Calu3 (cell line): ENCODE measurements around the gene GPR62. TPM values are rescaled to one million over a fixed set of nuclear protein-coding genes. Genes with fewer than 3 reads are reported as not detected.

Source experiments
- BruUV-seq: library from RNA; stranded (reverse); fragments of 400-500 nt; replicated peaks from 2 replicates; lab custom pipeline; 2021; lab: Mats Ljungman, UMichigan
- CTCF ChIA-PET: fragments of 300-600 bp; sonication (Branson Sonifier 250); formaldehyde crosslinking; loops from one replicate; lab custom pipeline; 2022; ENCODE audit warnings: antibody characterized with exemption; lab: Charles Lee
- DNase-seq: peaks from one replicate; pipeline ENCODE4 v3.0.0; 2022
- H3K27ac Mint-ChIP-seq: one replicate; pipeline ENCODE4 v1.8.0; 2022; ENCODE audit warnings: mixed read lengths; ENCODE audit not compliant: unreplicated experiment
- H3K27me3 Mint-ChIP-seq: one replicate; pipeline ENCODE4 v1.8.0; 2022; ENCODE audit warnings: mixed read lengths; ENCODE audit not compliant: unreplicated experiment
- H3K36me3 Mint-ChIP-seq: one replicate; pipeline ENCODE4 v1.8.0; 2022; ENCODE audit warnings: mild to moderate bottlenecking, moderate library complexity, mixed read lengths; ENCODE audit not compliant: insufficient read depth, unreplicated experiment
- H3K4me1 Mint-ChIP-seq: one replicate; pipeline ENCODE4 v1.8.0; 2022; ENCODE audit warnings: mild to moderate bottlenecking, low read depth, mixed read lengths; ENCODE audit not compliant: unreplicated experiment
- H3K4me3 Mint-ChIP-seq: one replicate; pipeline ENCODE4 v1.8.0; 2022; ENCODE audit warnings: mild to moderate bottlenecking, low read depth, moderate library complexity, mixed read lengths; ENCODE audit not compliant: unreplicated experiment
- H3K9me3 Mint-ChIP-seq: one replicate; pipeline ENCODE4 v1.8.0; 2022; ENCODE audit warnings: low read depth, mixed read lengths; ENCODE audit not compliant: unreplicated experiment
- intact Hi-C: fragments of 100-400 bp; cut with micrococcal nuclease; formaldehyde crosslinking; loops from one replicate; pipeline ENCODE4 v1.10.0; 2022; ENCODE audit not compliant: unreplicated experiment
- total RNA-seq: library from RNA; stranded (reverse); gene quantifications from 2 replicates; pipeline ENCODE4 v1.2.3, GENCODE V29; 2022
- TF ChIP-seq, protein P1 (sequence below): fragments of 200-600 bp; IDR thresholded peaks from one replicate; pipeline ENCODE4 v1.8.0; 2022; ENCODE audit warnings: antibody characterized with exemption; ENCODE audit not compliant: unreplicated experiment

Gene GPR62
- total RNA-seq, 1 experiment from 2014 or later, result not detected

DNA sequence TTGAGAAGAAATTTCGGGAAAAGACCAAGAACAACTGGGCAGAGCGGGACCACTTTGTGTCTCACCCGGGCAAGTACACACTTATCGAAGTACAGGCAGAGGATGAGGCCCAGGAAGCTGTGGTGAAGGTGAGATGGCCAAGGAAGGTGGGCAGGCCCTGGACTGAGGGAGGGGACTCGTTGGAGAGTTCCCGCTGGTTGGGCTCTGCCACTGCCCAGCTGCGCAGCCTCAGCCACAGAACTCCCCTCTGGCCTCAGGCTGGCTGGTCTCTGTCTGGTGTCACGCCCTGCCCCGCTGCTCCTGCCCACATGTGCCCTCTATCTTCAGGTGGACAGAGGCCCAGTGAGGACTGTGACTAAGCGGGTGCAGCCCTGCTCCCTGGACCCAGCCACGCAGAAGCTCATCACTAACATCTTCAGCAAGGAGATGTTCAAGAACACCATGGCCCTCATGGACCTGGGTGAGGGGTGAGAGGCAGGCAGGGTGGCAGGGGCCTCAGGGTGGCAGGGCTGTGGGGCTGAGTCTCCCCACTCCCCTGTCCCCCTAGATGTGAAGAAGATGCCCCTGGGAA, 10.6 kb upstream of the GPR62 start:
- BruUV-seq, result TSS peak; percentile 26
- intact Hi-C loops, result loop anchor here (5.0 kb wide), 1 partner anchor 113 kb away; the partner anchor contains the start of gene DUSP7
- no peak overlapping the region for H3K27ac Mint-ChIP-seq
- H3K4me3 Mint-ChIP-seq, result no peak overlapping the region
- H3K27me3 Mint-ChIP-seq, result no peaks in the 10 kb centered on the region
- peaks cover 28% of the 10 kb centered on the region for H3K36me3 Mint-ChIP-seq
- CTCF ChIA-PET, result interaction anchor here (0.9 kb wide), 1 partner anchor 323 kb away, joined by 3 read pairs; no protein-coding TSS in a partner anchor
- DNase-seq, result no peak
- H3K4me1 Mint-ChIP-seq, result peaks cover 15% of the 10 kb centered on the region
- TF ChIP-seq, protein P1, sequence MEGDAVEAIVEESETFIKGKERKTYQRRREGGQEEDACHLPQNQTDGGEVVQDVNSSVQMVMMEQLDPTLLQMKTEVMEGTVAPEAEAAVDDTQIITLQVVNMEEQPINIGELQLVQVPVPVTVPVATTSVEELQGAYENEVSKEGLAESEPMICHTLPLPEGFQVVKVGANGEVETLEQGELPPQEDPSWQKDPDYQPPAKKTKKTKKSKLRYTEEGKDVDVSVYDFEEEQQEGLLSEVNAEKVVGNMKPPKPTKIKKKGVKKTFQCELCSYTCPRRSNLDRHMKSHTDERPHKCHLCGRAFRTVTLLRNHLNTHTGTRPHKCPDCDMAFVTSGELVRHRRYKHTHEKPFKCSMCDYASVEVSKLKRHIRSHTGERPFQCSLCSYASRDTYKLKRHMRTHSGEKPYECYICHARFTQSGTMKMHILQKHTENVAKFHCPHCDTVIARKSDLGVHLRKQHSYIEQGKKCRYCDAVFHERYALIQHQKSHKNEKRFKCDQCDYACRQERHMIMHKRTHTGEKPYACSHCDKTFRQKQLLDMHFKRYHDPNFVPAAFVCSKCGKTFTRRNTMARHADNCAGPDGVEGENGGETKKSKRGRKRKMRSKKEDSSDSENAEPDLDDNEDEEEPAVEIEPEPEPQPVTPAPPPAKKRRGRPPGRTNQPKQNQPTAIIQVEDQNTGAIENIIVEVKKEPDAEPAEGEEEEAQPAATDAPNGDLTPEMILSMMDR, result no peak
- no peaks in the 10 kb centered on the region for H3K9me3 Mint-ChIP-seq

DNA sequence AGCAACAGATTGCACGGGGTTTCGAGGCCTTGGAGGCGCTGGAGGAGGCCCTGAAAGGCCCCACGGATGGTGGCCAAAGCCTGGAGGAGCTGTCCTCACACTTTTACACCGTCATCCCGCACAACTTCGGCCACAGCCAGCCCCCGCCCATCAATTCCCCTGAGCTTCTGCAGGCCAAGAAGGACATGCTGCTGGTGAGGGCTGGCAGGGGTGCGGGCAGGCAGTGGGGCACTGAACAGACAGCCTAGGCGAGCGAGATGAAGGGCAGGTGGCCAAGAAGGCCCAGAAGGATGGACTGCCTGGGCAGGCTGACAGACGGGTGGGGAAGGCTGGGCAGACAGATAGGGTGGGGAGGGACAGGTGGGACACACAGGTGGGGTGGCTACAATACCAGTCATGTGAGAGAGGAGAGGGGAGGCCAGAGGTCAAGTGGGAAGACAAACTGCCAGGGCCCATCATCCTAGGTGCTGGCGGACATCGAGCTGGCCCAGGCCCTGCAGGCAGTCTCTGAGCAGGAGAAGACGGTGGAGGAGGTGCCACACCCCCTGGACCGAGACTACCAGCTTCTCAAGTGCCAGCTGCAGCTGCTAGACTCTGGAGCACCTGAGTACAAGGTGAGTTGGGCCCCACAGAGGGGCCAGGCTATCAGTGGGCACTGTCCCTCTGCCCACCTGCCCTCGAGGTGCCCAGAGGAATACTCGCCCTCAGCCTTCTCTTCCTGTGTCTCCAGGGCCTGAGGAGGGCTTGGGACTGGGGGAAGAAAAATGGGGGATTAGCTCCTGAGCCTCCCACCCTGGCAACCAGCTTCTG, 9.9 kb upstream of the GPR62 start:
- BruUV-seq, result no TSS peak

DNA sequence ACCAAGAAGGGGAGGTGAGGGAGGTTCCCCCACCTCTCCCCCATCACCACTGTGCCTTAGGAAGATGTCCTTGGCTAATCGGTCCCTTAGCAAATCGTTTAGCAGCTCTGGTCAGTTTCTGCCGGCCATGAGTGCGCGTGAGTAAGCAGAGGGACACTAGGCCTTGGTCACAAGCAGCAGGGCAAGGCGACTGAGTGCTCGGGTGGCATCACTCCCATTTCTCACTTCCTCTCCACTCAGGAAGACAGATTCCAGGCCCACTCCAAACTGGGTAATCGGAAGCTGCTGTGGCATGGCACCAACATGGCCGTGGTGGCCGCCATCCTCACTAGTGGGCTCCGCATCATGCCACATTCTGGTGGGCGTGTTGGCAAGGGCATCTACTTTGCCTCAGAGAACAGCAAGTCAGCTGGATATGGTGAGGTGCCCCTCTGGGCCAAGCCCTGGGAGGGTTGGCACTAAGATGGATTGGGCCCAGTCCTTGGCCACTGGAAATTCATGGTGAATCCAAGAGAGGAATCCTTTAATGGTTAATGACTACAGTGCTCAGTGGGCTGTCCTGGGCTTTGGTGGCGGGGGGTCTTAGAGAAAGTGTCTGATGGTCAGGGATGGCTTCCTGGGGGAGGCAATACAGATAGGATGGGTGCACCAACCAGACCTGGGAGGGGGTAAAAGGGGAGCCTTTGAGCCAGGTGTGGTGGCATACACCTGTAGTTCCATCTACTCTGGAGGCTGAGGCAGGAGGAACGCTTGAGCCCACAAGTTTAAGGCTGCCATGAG, 9.1 kb upstream of the GPR62 start:
- Mint-ChIP-seq H3K4me3 (no peak overlapping the region), H3K4me1 (peaks cover 7% of the 10 kb centered on the region), H3K27ac (no peak overlapping the region), H3K9me3 (no peaks in the 10 kb centered on the region), H3K27me3 (peaks cover 4% of the 10 kb centered on the region), H3K36me3 (peaks cover 21% of the 10 kb centered on the region)
- TF ChIP-seq, protein P1, result no peak
- no TSS peak for BruUV-seq
- CTCF ChIA-PET, result interaction anchor here (0.6 kb wide), 1 partner anchor 66 kb away, joined by 6 read pairs; no protein-coding TSS in a partner anchor
- intact Hi-C loops, result no loop called here
- DNase-seq, result no peak

More for the DNA sequence above, 9.9 kb upstream of the GPR62 start:
- CTCF ChIA-PET, result interaction anchor here (0.6 kb wide), 1 partner anchor 67 kb away, joined by 6 read pairs; no protein-coding TSS in a partner anchor
- intact Hi-C loops, result no loop called here
- Mint-ChIP-seq H3K4me3 (no peak overlapping the region), H3K27me3 (no peaks in the 10 kb centered on the region), H3K27ac (no peak overlapping the region), H3K36me3 (peaks cover 28% of the 10 kb centered on the region), H3K9me3 (no peaks in the 10 kb centered on the region), H3K4me1 (peaks cover 15% of the 10 kb centered on the region)
- DNase-seq, result no peak
- TF ChIP-seq, protein P1, result no peak

DNA sequence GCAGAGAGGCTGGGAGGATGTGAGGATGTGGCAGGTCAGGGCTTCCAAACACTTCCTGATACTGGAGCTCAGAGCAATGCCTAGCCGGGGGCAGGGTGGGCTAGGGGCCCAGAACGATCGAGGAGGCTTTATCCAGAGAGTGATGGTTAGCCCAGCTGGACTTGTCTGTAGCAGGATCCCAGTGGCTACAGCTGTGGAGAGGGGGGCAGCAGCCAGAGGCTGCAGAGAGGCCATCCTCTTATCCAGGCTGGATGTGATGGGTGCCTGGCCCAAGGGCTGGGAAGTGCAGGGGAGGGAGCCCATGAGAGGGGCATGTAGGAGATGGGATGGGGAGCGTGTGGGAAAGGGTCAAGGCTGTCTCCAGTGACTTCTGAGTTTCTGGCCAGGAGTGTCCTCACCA, 8.4 kb upstream of the GPR62 start:
- BruUV-seq, result no TSS peak
- peaks cover 6% of the 10 kb centered on the region for H3K4me1 Mint-ChIP-seq
- H3K36me3 Mint-ChIP-seq, result peaks cover 15% of the 10 kb centered on the region
- H3K27me3 Mint-ChIP-seq, result peaks cover 11% of the 10 kb centered on the region
- no peaks in the 10 kb centered on the region for H3K9me3 Mint-ChIP-seq
- CTCF ChIA-PET, result no interaction called here
- no peak overlapping the region for H3K4me3 Mint-ChIP-seq
- no peak for DNase-seq
- H3K27ac Mint-ChIP-seq, result no peak overlapping the region
- TF ChIP-seq, protein P1, result no peak
- intact Hi-C loops, result no loop called here
